ENCODE data around the gene EML5. TPM values are rescaled to one million over a fixed set of nuclear protein-coding genes. Genes with fewer than 3 reads are reported as not detected.

Gene EML5
- total RNA-seq, 1 donor from 2014 or later: 0.36 TPM

DNA sequence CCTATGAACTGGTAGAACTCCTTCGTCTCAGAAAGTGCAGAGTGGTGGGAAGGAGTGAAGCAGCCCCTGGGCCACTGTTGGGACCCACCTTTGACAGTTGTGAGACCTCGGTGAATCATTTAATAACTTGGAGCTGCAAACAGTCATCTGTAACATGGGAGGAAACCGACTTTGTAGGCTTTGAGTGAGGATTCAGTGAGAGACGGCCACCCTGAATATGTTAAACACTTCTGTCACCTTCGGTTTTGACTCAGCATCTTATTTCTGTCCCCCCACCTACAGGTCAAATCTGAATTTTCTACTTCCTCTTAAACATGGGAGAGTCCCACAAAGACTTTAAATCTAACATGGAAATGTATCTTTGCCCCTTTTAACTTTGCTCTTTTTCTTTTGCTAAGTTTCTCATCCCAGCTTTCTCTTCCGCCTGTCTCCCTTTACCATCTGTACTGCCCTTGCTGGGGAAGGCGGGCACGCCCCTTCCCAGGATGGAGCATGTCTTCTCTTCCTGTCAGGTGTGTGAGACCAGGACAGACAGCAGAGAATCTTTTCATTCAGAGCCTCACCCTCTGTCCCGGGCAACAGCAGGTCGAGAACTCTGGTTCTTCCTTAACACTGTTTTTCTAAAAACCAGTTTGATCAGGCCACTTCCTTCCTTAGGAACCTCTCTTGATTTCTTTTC lies 192.9 kb downstream of the EML5 start:
- Histone ChIP-seq H3K4me3 (no peak overlapping the region), H3K27ac (replicated peaks) (no peak overlapping the region), H3K9me3 (replicated peaks) (no peaks in the 10 kb centered on the region), H3K27me3 (ENCODE audit: low read depth) (no peaks in the 10 kb centered on the region), H3K4me1 (no peaks in the 10 kb centered on the region), H3K36me3 (peaks cover 83% of the 10 kb centered on the region)
- DNase-seq: no peak
- intact Hi-C loops (cut with micrococcal nuclease): no loop called here
- TF ChIP-seq, protein P1, sequence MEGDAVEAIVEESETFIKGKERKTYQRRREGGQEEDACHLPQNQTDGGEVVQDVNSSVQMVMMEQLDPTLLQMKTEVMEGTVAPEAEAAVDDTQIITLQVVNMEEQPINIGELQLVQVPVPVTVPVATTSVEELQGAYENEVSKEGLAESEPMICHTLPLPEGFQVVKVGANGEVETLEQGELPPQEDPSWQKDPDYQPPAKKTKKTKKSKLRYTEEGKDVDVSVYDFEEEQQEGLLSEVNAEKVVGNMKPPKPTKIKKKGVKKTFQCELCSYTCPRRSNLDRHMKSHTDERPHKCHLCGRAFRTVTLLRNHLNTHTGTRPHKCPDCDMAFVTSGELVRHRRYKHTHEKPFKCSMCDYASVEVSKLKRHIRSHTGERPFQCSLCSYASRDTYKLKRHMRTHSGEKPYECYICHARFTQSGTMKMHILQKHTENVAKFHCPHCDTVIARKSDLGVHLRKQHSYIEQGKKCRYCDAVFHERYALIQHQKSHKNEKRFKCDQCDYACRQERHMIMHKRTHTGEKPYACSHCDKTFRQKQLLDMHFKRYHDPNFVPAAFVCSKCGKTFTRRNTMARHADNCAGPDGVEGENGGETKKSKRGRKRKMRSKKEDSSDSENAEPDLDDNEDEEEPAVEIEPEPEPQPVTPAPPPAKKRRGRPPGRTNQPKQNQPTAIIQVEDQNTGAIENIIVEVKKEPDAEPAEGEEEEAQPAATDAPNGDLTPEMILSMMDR (IDR thresholded peaks at IDR 0.05; ENCODE audit: borderline replicate concordance): no peak

DNA sequence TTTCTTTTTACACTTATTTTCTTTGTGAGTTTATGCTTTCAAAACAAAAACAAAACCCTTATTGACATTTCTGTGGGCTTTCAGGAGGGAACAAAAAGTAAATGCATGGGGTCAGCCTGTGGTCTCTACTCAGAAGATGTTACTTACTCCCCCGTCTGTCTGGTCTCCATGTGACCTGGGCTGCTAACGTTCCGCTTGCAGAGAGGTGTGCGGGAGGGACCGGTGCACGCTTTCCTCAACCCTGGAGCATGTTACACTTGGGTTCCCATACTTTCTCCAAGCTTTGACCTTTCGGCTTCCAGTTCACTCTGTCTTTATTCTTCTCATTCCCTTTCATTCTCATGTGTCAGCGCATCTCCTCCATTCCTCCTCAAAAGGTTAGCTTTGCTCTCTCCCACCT lies 193.4 kb downstream of the EML5 start:
- H3K36me3 ChIP-seq: peaks cover 80% of the 10 kb centered on the region
- intact Hi-C loops (cut with micrococcal nuclease): no loop called here

DNA sequence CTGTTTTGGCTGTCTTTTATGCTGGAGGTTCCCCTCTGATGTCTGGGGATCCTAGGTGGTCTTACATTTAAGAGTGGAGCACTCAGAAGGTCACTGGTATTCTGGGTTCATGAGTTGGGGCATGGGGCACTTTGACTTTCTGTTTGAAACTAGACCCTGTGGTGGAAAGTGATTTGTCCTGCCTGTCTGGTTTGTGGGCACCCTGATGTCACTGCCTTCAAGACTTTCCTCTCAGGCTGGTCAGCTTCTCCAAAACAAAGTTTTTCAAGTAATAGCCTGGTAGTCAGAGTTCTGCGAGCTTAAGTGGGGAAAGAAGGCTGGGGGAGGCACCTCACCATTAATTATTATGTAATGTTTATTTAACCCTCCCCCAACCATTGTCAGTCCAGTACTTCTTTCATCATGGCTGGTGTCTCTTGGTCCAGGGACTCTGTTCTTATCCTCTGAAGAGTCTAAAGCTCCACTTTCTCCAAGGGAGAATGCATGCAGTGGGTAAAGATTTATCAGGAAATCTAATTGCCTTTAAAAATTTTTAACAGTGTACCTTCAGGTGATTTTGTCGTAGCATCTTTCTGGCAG lies 194.6 kb downstream of the EML5 start:
- Histone ChIP-seq H3K9me3 (replicated peaks) (no peaks in the 10 kb centered on the region), H3K4me3 (no peak overlapping the region), H3K36me3 (peaks cover 69% of the 10 kb centered on the region), H3K27ac (replicated peaks) (no peak overlapping the region), H3K4me1 (no peaks in the 10 kb centered on the region), H3K27me3 (ENCODE audit: low read depth) (no peaks in the 10 kb centered on the region)
- intact Hi-C loops (cut with micrococcal nuclease): no loop called here
- DNase-seq: no peak
- TF ChIP-seq, protein P1 (IDR thresholded peaks at IDR 0.05; ENCODE audit: borderline replicate concordance): no peak

More for the DNA sequence above, 193.4 kb downstream of the EML5 start:
- TF ChIP-seq, protein P1 (IDR thresholded peaks at IDR 0.05; ENCODE audit: borderline replicate concordance): no peak
- no peaks in the 10 kb centered on the region for H3K27me3 ChIP-seq (ENCODE audit: low read depth)
- H3K9me3 ChIP-seq (replicated peaks): no peaks in the 10 kb centered on the region
- no peak overlapping the region for H3K27ac ChIP-seq (replicated peaks)
- H3K4me1 ChIP-seq: no peaks in the 10 kb centered on the region
- DNase-seq: no peak
- H3K4me3 ChIP-seq: no peak overlapping the region

DNA sequence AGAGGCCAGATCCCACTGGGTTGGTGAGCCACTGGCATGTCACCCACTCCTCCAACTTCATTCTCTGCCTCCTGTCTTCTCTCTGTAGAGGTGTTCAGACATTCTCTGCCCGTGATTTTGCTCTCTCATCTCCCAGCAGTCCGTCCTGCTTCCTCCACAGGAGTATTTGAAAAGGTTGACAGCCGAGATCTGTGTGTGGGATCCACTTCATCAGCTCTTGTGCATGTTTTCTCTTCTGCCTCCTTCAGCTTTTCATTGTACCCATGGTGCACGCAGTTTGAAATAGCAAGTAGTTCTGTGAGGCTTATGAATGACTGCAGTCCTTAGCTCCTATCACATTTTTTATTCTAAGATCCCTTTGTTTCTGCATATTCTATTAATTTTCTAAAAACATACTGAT lies 195.2 kb downstream of the EML5 start:
- H3K4me1 ChIP-seq: no peaks in the 10 kb centered on the region
- H3K27ac ChIP-seq (replicated peaks): no peak overlapping the region
- no peaks in the 10 kb centered on the region for H3K9me3 ChIP-seq (replicated peaks)
- intact Hi-C loops (cut with micrococcal nuclease): no loop called here
- H3K36me3 ChIP-seq: peaks cover 63% of the 10 kb centered on the region
- H3K4me3 ChIP-seq: no peak overlapping the region
- TF ChIP-seq, protein P1 (IDR thresholded peaks at IDR 0.05; ENCODE audit: borderline replicate concordance): no peak
- no peaks in the 10 kb centered on the region for H3K27me3 ChIP-seq (ENCODE audit: low read depth)
- DNase-seq: no peak

DNA sequence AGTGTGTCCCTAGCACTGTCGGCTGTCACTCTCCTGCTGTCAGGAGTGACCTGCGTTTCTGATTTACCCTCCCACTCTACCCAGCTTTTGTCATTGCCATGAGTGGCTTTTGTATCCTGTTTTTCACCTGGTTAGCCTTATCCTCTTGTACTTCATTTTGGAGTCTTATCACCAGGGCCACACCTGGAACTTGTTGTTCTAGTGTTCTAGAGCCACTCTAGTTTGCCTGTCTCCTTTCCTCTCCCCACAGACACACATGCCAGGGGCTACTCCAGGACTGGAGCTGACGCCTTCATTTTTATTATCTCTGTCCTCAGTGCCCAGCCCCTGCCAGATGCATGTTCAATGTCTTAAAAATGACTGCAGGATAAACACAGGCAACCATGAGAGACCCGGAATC lies 195.7 kb downstream of the EML5 start:
- Histone ChIP-seq H3K27ac (replicated peaks) (no peak overlapping the region), H3K4me1 (no peaks in the 10 kb centered on the region), H3K9me3 (replicated peaks) (no peaks in the 10 kb centered on the region), H3K36me3 (peaks cover 58% of the 10 kb centered on the region), H3K4me3 (no peak overlapping the region), H3K27me3 (ENCODE audit: low read depth) (no peaks in the 10 kb centered on the region)
- no peak for DNase-seq
- intact Hi-C loops (cut with micrococcal nuclease): no loop called here
- TF ChIP-seq, protein P1 (IDR thresholded peaks at IDR 0.05; ENCODE audit: borderline replicate concordance): no peak
